ENCODE results near the gene WDR1.

DNA sequence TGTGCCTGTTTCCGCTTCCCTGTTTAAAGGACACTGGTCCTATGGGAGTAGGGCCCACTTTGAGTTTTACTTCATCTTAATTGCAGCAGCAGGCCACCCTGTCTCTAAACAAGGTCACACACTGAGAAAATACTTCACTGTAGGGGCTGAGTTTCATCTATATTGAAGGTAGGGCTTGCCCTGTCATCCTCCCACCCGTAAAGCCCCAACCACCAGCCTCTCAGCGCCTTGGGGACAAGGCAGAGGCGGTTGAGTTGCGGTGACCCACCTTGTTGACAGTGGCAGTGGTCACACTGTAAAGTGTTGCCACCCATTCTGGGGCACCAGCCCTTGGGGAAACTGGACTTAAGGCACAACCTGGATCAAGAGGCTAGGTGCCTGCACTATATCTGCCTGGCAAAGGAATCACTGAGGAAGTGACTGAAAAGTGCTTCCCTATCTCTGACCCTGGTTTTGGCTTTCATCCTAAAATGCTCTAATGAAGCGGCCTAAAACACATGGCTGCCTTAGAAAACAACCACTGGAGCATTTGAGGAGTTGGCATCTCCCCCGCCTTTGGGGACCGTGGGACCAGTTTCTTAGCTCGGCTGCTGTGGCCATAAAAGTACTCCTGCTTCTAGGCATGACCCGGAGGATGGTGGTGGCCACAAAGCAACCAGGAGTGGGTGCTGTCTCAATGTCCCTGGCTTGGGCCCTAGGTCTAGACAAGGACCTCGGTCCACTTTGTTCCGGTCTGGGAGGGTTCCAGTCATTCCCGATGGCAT, 7.8 kb upstream of the WDR1 start:
- TF ChIP-seq, protein P1, sequence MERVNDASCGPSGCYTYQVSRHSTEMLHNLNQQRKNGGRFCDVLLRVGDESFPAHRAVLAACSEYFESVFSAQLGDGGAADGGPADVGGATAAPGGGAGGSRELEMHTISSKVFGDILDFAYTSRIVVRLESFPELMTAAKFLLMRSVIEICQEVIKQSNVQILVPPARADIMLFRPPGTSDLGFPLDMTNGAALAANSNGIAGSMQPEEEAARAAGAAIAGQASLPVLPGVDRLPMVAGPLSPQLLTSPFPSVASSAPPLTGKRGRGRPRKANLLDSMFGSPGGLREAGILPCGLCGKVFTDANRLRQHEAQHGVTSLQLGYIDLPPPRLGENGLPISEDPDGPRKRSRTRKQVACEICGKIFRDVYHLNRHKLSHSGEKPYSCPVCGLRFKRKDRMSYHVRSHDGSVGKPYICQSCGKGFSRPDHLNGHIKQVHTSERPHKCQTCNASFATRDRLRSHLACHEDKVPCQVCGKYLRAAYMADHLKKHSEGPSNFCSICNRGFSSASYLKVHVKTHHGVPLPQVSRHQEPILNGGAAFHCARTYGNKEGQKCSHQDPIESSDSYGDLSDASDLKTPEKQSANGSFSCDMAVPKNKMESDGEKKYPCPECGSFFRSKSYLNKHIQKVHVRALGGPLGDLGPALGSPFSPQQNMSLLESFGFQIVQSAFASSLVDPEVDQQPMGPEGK (CRISPR knock-in tag; IDR thresholded peaks at IDR 0.05; ENCODE audit: borderline replicate concordance) = no peak
- no peak for TF ChIP-seq ZC3H10 (CRISPR knock-in tag; IDR thresholded peaks at IDR 0.05)
- TF ChIP-seq ZFP3 (CRISPR knock-in tag; IDR thresholded peaks at IDR 0.05) = no peak
- no peak for TF ChIP-seq OSR1 (CRISPR knock-in tag; IDR thresholded peaks at IDR 0.05)
- no peak for TF ChIP-seq TCF4 (CRISPR knock-in tag; IDR thresholded peaks at IDR 0.05; ENCODE audit: borderline replicate concordance)
- no peak for TF ChIP-seq ZFP30 (CRISPR knock-in tag; IDR thresholded peaks at IDR 0.05)
- TF ChIP-seq TOX (CRISPR knock-in tag; IDR thresholded peaks at IDR 0.05; ENCODE audit: borderline replicate concordance) = no peak
